Measurements from ENCODE around the gene PEMT. TPM values are rescaled to one million over a fixed set of nuclear protein-coding genes. Genes with fewer than 3 reads are reported as not detected.

The PEMT gene
- total RNA-seq, 1 experiment from 2014 or later: 27.0 TPM

- no peak for DNase-seq (ENCODE audit: low read depth, low spot score)
- intact Hi-C loops (cut with micrococcal nuclease; ENCODE audit: unreplicated experiment): no loop called here
- ATAC-seq: no peak
- Histone ChIP-seq H3K4me1 (ENCODE audit: control insufficient read depth, insufficient read depth, low read length) (peaks cover 4% of the 10 kb centered on the region; the same call in 1 of the 2 replicates), H3K27me3 (ENCODE audit: control insufficient read depth, insufficient read depth, low read length) (no peaks in the 10 kb centered on the region), H3K27ac (ENCODE audit: low read length) (no peak overlapping the region), H3K9me3 (ENCODE audit: control insufficient read depth, insufficient read depth, low read depth, low read length) (no peaks in the 10 kb centered on the region), H3K36me3 (ENCODE audit: control insufficient read depth, insufficient read depth, low read length) (no peaks in the 10 kb centered on the region), H3K4me3 (ENCODE audit: low read depth in 2 of 2, low read length in 2 of 2) (no peak overlapping the region)
- in situ Hi-C loops (cut with HindIII; ENCODE audit: low pct_unique_long_range_greater_than_20kb, low sequenced_read_pairs): no loop called here
- POLR2A ChIA-PET: no interaction called here
- BruUV-seq (replicated peaks): no TSS peak
- no peak for TF ChIP-seq REST (IDR thresholded peaks at IDR 0.05; ENCODE audit: insufficient read depth in 1 of 2, low read depth in 2 of 2, low read length in 1 of 2)
- CTCF ChIA-PET: no interaction called here
These were observed 10.0 kb downstream of the PEMT start for GRCh38 chr17:17581509-17581908.

GRCh38 chr17:17580662-17581470 is 10.6 kb downstream of the PEMT start:
- ChIA-PET CTCF (no interaction called here), POLR2A (interaction anchor here (0.6 kb wide), 1 partner anchor 8 kb away, joined by 9 read pairs; no protein-coding TSS in a partner anchor)
- Histone ChIP-seq H3K4me3 (ENCODE audit: low read depth in 2 of 2, low read length in 2 of 2) (no peak overlapping the region), H3K4me1 (ENCODE audit: control insufficient read depth, insufficient read depth, low read length) (peaks cover 4% of the 10 kb centered on the region; the same call in 1 of the 2 replicates), H3K9me3 (ENCODE audit: control insufficient read depth, insufficient read depth, low read depth, low read length) (no peaks in the 10 kb centered on the region), H3K36me3 (ENCODE audit: control insufficient read depth, insufficient read depth, low read length) (no peaks in the 10 kb centered on the region), H3K27ac (ENCODE audit: low read length) (no peak overlapping the region), H3K27me3 (ENCODE audit: control insufficient read depth, insufficient read depth, low read length) (no peaks in the 10 kb centered on the region)
- DNase-seq (ENCODE audit: low read depth, low spot score) (no peak), ATAC-seq (peak; percentile 66)
- BruUV-seq (replicated peaks): no TSS peak
- intact Hi-C loops (cut with micrococcal nuclease; ENCODE audit: unreplicated experiment) (no loop called here), in situ Hi-C loops (cut with HindIII; ENCODE audit: low pct_unique_long_range_greater_than_20kb, low sequenced_read_pairs) (no loop called here)
- TF ChIP-seq CTCF (IDR thresholded peaks at IDR 0.05) (no peak), TCF7L2 (IDR thresholded peaks at IDR 0.05; ENCODE audit: low read depth, low read length) (no peak), REST (IDR thresholded peaks at IDR 0.05; ENCODE audit: insufficient read depth in 1 of 2, low read depth in 2 of 2, low read length in 1 of 2) (no peak)

Measured in Panc1 (cell line).